Fibroblast of the aortic adventitia (primary cell): ENCODE data around the gene PRPF8. TPM values are rescaled to one million over a fixed set of nuclear protein-coding genes. Genes with fewer than 3 reads are reported as not detected.

Experiments used
- DNase-seq: peaks from one replicate; pipeline ENCODE4 v3.0.0-alpha.2; 2010; ENCODE audit warnings: low read depth
- H3K4me3 ChIP-seq: 2 replicates; pipeline ENCODE4 v1.5.1; 2011; ENCODE audit warnings: low read depth, mild to moderate bottlenecking, control low read depth, low read length, moderate library complexity
- CTCF ChIP-seq: IDR thresholded peaks from 2 replicates; pipeline ENCODE4 v1.5.1; 2011; ENCODE audit warnings: mild to moderate bottlenecking, low read length, control low read depth, inconsistent platforms; ENCODE audit not compliant: insufficient read depth
- total RNA-seq: library from RNA; depleted of rRNA; stranded (reverse); fragments of >200 nt; gene quantifications from 2 replicates; pipeline ENCODE4 v1.2.3, GENCODE V29; 2012; ENCODE audit warnings: low replicate concordance

PRPF8 gene
- total RNA-seq, 1 donor: 138 TPM

- no peak overlapping the region for H3K4me3 ChIP-seq
- DNase-seq: no peak
- no peak for TF ChIP-seq CTCF
These were observed 33.2 kb downstream of the PRPF8 start for GRCh38 chr17:1651559-1651844.

GRCh38 chr17:1650731-1651558 lies 33.7 kb downstream of the PRPF8 start:
- TF ChIP-seq CTCF: no peak
- no peak overlapping the region for H3K4me3 ChIP-seq
- DNase-seq: no peak

GRCh38 chr17:1649844-1650501 lies 34.7 kb downstream of the PRPF8 start, which contains the start of gene RILP:
Gene RILP, minus strand, starts transcription at chr17:1649866. Its CDS starts 62 bp downstream, at chr17:1649804.
- DNase-seq: peak; percentile 49
- TF ChIP-seq CTCF: no peak
- H3K4me3 ChIP-seq: peak within 1 kb of the TSS; percentile 68

GRCh38 chr17:1648963-1649843 lies 35.5 kb downstream of the PRPF8 start:
- TF ChIP-seq CTCF: peak; percentile 89
- H3K4me3 ChIP-seq: peak overlapping the region; percentile 68
- DNase-seq: peak; percentile 96

GRCh38 chr17:1648173-1648962 lies 36.3 kb downstream of the PRPF8 start:
- peak; percentile 20 for DNase-seq
- TF ChIP-seq CTCF: peak; percentile 30
- peak overlapping the region; percentile 65 for H3K4me3 ChIP-seq

- peak overlapping the region; percentile 65 for H3K4me3 ChIP-seq
- no peak for DNase-seq
- TF ChIP-seq CTCF: no peak
These were observed 36.9 kb downstream of the PRPF8 start for GRCh38 chr17:1647802-1648171.
